ENCODE data around the gene ATE1.

- TF ChIP-seq CTCF (IDR thresholded peaks at IDR 0.05; ENCODE audit: insufficient read depth, low read depth, low read length) (no peak), EZH2 (IDR thresholded peaks at IDR 0.05; ENCODE audit: insufficient read depth, low read length) (no peak)
Measured at GRCh38 chr10:121911421-121911697, 16.5 kb downstream of the ATE1 start.
